GM19397 (cell line): ENCODE results near the gene WDR87.
"Not testable (repeated sequence)": the region's sequence is repeated elsewhere in the genome, so short reads cannot be mapped to it uniquely, and the experiment has no call there.

Source experiments
- ATAC-seq: cut with Tn5 transposase; IDR thresholded peaks from one replicate; pipeline ENCODE4 v1.9.1; 2021; ENCODE audit warnings: mild to moderate bottlenecking, moderate library complexity; ENCODE audit not compliant: unreplicated experiment

The WDR87 gene

GRCh38 chr19:37931881-37932655, 25.7 kb upstream of the WDR87 start:
- ATAC-seq: peak; percentile 55

DNA sequence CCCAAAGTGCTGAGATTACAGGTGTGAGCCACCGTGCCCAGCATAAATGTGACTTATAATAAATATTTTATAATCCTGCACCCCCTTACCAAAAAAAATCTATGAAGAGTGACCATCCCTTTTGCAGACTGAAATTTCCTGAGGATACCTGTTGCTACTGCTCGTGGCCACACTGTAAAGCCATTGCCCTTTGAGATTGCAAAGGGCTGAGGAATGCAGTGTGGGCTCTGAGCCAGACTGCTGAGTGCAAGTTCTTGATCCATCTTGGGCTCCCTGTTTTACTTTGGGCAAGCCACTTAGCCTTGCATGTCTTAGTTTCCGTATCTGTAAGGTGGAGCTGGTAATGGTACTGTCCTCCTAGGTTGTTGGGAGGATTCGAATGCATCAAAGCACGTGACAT, 24.0 kb upstream of the WDR87 start:
- ATAC-seq: no peak

DNA sequence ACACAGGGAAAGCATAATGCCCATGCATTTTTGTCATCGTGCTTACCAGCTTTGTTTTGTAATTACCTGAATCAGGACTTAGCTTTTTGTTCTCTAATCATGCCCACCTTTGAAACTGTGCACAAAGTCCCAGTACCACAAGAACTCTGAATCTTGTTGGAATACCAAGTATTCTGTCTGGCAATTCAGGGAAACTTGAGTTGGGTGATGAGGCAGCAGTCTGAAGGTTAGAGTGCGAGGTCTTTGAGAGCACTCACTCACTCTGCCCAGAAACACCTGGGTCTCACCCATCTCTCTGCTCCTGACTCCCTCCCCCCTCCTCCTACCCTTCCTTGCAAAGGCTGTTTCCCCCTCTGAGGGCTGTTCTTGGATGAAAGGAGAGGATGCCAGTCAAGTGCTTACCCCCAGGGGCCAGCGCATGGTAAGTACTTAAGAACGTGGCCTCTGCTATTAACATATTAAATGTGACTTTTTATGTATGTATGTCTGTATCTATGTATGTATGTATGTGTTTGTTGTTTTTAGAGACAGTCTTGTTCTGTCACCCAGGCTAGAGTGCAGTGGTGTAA, 23.0 kb upstream of the WDR87 start:
- ATAC-seq: no peak

DNA sequence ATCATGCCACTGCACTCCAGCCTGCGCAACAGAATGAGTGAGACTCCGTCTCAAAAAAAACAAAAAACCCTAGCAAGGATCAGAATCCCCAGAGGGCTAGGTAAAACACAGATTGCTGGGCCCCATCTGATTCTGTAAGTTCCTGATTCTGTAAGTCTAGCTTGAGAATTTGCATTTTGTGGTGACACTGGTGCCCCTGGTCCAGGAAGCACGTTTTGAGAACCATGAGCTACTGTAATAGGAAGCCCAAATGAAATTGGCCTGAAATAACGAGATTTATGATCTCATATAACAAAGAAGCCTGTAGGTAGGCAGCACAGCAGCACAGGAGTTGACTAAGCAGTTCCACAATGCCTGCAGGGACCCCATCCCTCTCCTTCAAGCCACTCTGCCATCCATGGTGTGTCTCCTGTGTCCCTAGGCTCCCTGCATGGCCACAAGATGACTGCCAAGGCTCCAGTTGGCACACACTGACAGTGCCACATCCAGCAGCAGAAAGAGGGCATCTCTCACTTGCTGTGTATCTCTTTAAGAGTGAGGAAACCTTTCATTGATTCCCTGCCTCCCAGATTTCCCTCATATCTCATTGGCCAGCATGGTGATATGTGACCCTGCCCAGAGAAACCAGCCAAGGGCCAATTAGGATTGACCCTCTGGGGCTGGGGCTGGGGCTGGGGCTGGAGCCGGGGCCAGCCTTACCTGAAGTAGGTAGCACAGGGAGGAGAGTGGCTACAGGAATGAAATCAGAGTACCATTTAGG, 22.3 kb upstream of the WDR87 start:
- ATAC-seq: peak; percentile 56

DNA sequence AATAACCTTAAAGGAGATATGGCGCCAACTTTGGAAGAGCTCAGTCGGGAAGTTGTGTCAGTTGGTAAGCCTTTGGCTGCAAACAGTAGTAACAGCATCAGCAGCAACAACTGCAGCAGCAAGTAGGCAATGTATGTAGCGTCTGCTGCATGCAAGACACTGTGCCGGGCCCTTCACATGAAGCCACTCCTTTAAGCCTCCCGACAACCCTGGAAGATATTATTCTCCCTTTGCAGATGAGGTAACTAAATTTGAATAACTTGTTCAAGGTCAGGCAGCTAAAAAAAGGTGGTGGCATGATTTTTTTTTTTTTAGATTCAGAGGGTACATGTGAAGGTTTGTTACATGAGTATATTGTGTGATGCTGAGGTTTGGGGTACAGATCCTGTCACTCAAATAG, 20.3 kb upstream of the WDR87 start:
- ATAC-seq: no peak

DNA sequence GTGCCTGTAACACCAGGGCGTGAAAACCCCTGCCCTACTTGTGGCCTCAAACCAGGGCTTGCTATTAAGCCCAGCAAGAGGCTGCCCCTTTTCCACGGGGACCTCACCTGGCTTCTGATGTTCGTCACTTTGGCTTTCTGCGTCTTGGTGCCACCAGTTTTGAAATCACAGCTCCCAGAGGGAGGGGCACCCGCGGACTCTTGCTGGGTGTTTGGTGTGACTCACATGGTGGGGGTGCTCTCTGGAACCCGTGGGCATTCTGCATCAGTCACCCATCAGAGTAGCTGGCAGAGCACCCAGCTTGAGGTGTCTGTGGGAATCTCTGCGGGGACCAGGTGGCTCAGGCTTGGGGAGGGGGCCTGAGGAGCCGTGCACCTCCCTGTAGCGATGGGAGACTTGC, 19.9 kb upstream of the WDR87 start:
- no peak for ATAC-seq

- ATAC-seq: no peak
These were observed 18.8 kb upstream of the WDR87 start for GRCh38 chr19:37925212-37925611.

DNA sequence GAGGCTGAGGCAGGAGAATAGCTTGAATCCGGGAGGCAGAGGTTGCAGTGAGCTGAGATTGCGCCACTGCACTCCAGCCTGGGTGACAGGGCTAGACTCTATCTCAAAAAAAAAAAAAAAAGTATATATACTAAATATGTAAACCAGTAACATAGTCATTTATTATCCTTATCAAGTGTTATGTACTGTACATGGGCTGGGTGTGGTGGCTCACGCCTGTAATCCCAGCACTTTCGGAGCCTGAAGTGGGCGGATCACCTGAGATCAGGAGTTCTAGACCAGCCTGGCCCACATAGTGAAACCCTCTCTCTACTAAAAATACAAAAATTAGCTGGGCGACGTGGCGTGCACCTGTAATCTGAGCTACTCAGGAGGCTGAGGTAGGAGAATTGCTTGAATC, 18.2 kb upstream of the WDR87 start:
- not testable (repeated sequence) for ATAC-seq

DNA sequence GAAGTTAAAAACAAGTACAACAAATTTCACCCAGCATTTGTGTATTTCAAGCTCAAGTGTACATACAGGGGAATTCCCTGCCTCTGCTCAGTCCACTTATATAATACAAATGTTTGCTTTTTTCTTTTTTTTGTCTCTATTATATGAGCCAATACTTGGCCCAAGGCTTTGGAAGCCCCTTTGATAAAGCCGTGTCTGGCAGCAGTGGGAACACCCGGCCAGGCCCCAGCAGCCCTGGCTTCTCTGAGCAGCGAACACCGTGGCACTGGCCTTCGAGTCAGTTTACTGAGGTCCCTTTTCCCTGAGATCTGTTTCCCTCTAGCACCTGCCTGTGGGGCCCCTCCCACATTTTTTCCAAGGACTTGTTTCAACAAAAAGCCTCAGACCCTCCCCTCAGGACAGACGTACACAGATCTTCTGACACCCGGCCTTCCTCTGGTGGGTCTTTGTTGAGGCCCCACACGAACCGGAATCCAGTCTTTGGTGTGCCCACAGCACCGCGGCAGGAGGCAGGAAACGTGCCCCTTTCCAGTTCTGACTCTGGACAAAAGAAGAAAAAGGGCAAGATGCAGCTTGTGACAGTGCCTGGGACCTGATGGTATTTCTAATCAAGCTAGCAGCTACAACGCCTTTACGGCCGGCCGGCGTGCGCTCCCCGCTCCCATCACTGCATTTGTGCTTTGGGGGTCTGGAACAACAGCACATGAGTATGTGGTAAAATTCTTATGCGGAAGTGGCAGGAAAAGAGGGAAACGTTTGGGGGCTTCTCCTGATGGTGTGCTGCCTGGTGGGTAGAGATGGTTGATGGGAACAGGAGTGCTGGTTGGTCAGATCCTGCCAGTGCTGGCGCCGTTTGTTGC, 14.4 kb upstream of the WDR87 start:
- ATAC-seq: no peak

DNA sequence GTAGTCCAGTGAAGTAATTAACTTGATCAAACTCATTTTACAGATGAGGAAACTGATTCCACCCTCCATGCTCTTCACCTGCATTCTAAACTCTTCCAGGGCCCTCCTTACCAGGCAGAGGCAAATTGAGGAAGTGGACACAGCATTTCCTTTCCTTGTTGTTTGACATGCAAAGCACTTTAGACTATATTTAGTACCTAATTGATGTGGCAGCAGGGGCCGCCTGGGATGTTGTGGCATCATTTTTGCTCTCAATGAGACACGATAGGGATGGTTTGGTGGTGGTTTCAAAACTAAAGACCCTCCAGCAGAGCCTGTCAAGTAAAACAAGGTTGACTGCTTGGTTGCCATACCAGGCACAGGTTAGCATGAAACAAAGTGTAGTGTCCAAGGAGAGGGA, 8.5 kb upstream of the WDR87 start:
- ATAC-seq: no peak

- no peak for ATAC-seq
These were observed 3.3 kb upstream of the WDR87 start for GRCh38 chr19:37909661-37910199.

DNA sequence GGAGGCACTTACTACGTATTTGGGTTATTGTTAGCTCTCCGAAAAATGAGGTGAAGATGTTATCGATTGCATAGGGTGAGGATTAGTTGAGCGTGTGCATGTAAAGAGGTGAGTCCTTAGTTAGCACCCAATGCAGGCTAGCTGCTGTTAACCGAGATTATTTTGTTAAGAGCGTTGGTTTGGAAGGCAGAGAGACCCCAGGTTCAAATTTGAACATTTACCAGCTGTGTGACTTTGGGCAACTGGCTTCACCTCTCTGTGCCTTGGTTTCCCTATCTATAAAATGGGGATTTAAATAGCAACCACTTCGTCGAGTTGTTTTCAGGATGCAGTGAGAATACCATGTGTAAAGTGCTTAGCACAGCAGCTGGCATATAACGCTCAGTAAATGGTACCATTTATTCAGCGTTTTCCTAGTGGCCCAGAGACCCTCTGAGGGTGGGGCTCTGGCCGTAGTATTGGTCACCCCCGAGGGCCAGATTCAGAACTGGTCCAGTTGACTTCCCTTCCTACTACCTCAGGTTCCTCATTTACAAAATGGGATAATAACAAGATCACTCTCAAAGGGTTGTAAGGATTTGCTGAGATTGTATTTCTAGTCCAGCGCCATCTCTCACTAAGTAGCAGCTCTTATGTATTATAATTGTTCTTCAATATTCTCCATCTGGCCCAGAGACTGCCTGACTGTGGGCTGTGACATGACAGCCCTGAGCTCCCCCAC, 1.5 kb upstream of the WDR87 start:
- ATAC-seq: no peak

- ATAC-seq: peak; percentile 84
These were observed 708 bp upstream of the WDR87 start, which contains the start of gene SIPA1L3 for GRCh38 chr19:37906869-37907734. Gene SIPA1L3, plus strand, starts transcription at chr19:37907208. Its CDS starts 174,358 bp downstream, at chr19:38081566.

- no peak for ATAC-seq
These were observed 3.3 kb downstream of the WDR87 start for GRCh38 chr19:37903096-37903495.

GRCh38 chr19:37902668-37903067, 3.7 kb downstream of the WDR87 start:
- peak; percentile 32 for ATAC-seq

DNA sequence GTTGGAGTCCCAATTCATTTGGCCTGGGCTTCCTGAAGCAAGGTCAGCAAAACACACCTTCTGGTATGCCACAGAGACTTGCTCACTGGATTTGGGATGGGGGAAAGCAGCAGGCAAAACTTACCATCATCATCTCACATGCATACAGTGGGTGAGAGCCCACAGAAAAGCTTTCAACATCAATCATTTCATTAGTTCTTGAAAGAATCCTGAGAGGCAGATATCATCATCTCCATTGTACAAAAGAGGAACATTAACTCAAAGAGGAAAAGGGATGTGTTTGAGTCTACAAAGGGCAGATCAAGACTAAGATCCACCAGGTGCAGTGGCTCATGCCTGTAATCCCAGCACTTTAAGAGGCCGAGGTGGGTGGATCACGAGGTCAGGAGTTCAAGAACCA, 6.4 kb downstream of the WDR87 start:
- ATAC-seq: no peak

GRCh38 chr19:37899453-37899852, 6.9 kb downstream of the WDR87 start:
- ATAC-seq: no peak

GRCh38 chr19:37896180-37896579, 10.2 kb downstream of the WDR87 start:
- ATAC-seq: no peak
